Skeletal muscle cell (primary cell): ENCODE data around the gene GTF2F2.
A peak's percentile ranks its signal among the peaks of the same experiment; 100 is the strongest.
"Not testable (repeated sequence)": the region's sequence is repeated elsewhere in the genome, so short reads cannot be mapped to it uniquely, and the experiment has no call there.

Experiments
- DNase-seq: peaks from one replicate; pipeline ENCODE4 v3.0.0-alpha.2; 2010; ENCODE audit warnings: low read depth
- H3K4me3 ChIP-seq: 2 replicates; pipeline ENCODE4 v1.5.1; 2011; ENCODE audit warnings: low read depth, mild to moderate bottlenecking, control low read depth, low read length, moderate library complexity

Gene GTF2F2

DNA sequence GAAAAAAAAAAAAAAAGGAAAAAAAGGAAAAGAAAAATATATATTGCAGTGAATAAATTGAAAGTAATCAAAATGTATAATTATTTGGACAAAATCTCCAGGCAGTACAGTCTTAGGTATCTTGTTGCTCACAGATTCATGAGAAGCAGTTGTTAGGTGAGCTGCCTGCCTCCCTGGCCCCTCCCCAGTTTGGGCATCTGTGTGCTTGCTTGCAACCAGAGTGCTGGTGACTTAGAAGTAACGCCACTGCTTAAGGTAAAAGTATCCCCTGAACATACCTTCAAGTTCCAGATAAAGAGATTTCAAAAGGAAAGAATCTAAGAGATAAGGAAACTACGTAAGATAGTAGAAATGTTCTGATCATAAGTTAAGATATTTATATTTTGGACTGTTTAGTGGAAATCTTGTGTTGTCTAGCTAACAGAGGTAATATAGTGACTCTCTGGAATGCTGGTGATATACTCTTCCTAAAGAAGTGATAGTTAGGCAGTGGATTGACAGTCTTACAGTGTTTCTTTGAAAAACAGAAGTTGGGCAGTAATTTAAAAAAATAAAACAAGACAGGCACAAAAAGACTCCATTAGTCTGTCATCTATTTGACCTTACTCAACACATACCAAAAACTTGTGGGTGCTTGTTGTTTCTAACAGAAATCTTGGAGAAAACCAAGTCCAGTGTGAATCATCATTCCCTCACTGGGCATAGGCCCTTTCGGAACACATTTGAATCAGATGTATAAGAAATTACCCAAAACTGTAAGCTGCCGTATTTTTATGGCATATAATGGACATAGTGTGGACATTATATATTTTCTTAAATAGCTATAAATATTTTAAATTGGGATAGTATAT lies 118.9 kb downstream of the GTF2F2 start:
- DNase-seq = no peak
- H3K4me3 ChIP-seq = no peak overlapping the region

DNA sequence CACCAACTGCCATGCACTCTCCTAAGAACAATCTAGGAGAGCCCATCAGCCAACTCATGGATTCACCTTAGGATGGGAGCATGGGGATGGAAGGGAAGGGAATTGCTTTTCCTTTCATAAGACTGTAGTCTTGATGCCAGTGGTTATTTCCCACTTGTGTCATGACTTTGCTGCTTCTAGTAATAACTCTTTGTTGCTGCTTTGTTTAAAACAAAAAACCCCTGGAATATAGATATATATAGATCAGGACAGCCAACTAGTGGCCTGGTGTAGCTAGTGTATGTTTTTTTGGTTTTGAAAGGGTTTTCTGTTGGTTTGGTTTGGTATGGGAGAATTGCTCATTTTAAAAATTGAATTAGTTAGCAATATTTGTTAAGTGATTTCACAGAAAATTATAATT lies 119.8 kb downstream of the GTF2F2 start:
- no peak for DNase-seq
- no peak overlapping the region for H3K4me3 ChIP-seq

DNA sequence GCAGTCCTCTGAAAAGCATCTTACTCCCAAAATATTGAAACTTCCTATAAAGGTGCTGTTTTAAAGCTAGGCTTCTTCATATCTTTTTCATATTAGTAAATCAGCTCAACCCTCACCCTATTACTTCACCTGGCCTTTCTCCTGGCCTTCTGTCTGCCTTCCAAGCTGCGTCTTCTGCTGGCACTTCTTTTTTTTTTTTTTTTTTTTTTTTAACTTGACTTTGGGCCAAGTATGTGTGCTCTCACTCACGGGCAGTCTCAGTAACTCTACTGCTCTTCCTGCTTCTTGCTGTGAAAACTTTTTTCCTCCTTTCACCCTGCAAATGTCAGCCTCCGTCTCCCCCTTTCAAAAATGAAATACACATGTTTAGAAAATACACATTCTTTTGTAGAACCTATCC lies 121.8 kb downstream of the GTF2F2 start:
- no peak overlapping the region for H3K4me3 ChIP-seq
- peak; percentile 39 for DNase-seq

GRCh38 chr13:45242524-45242923 lies 122.2 kb downstream of the GTF2F2 start:
- H3K4me3 ChIP-seq = no peak overlapping the region
- no peak for DNase-seq

DNA sequence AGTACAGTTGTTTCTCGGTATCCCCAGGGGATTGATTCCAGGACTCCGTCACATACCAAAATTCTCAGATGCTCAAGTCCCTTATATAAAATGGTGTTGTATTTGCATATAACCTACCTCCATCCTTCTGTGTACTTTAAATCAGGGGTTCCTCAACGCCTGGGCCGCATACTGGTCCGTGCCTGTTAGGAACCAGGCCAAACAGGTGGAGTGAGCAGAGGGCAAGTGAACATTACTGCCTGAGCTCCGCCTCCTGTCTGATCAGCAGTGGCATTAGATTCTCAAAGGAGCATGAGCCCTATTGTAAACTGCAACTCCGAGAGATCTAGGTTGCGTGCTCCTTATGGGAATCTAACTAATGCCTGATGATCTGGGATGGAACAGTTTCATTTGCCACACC lies 122.8 kb downstream of the GTF2F2 start:
- no peak overlapping the region for H3K4me3 ChIP-seq
- no peak for DNase-seq

DNA sequence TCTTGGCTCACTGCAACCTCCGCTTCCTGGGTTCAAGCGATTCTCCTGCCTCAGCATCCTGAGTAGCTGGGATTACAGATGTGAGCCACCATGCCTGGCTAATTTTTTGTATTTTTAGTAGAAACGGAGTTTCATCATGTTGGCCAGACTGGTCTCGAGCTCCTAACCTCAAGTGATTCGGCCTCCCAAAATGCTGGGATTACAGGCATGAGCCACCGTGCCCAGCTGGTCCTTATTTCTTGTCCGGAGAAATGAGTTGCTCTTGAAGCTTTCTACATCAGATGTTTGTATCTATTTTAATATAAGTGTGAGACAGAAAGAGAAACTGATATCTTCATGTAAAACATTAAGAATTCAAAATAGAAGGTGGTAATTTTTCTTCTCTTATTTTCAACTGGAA lies 124.4 kb downstream of the GTF2F2 start:
- H3K4me3 ChIP-seq, DNase-seq: not testable (repeated sequence)

DNA sequence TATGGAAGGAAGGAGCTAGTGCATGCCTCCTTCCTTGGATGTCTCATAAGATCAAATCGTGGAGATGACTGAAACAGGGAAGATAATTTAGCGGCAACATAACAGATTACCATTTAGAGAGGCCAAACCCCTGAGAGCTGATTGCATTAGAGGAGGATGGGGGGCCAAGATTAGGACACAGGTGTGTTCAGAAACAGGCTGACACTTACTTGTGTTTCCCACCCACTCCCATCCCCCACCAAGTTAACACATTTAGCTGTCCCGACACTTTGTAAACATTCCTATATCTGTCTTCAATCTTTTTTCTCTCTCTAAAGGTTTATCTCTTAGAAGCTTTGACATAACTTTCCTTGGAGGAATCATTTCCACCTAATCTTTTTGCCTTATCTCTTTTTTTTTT lies 129.4 kb downstream of the GTF2F2 start:
- H3K4me3 ChIP-seq = no peak overlapping the region
- DNase-seq = no peak

DNA sequence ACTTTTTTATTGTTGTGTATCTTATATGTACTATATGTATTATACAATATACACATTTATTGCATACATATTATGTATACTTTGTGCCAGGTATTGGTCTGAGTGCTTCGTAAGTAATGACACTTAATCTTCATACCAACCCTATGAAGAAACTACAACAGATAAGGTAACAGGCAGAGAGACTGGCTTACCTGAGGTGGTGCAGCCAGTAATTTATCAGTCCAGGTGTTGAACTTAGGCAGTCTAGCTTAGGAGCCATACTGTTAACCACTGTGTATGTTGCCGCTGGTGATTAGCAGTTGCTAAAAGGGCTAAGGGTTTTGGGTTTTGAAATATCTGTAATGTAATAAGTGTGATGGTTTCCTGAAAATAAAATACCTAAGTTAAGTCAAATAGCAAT lies 134.1 kb downstream of the GTF2F2 start:
- DNase-seq = no peak
- no peak overlapping the region for H3K4me3 ChIP-seq

DNA sequence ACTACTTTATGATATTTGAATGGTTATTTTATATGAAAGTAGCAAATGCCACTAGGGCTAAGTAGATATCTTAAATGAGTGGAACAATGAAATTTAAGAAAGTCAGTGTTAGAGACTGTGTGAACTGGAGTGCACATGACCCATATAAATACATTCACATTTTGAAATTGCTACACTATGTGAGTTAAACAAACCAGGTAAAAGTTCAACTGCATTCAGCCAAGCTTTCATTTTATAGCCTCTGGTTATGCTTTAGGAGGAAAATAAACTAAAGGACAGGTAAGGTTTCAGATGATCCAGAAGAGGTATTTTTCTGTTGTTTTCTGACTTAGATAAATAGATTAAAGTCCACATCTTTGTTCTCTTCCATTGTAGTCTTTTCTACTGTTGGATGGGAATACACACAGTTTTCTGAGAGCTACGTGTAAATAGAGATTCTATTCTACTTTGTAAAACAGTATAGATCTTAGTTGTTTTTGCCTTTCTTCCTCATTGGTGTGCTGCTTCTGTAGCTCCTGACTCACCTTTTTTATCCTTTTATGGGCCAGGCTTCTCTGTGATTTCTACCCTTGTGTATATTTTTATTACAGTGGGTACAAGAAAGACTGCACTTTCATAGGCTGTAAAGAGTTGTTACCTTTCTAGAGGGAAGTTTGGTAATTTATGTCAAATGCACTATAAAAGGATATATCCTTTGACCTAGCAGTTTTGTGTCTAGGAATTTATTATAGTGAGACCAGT lies 135.1 kb downstream of the GTF2F2 start:
- no peak for DNase-seq
- H3K4me3 ChIP-seq = no peak overlapping the region

DNA sequence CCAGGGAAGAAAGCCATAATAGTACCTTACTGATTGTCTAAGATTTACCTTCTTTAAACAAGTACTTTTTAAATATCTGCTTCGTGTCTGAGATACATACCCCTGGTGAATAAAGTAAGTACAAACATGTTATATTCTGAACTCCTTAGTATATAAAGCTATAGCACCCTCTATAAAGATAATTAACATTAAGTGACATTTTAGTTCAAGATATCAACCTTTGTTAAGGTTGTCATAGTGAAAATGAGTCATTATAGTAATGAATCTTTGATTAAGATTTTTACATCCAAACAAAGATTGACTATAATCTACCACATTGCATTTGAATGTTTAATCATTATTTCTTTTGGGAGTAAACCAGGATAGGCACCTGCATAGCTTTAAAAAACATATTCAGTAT lies 135.9 kb downstream of the GTF2F2 start:
- H3K4me3 ChIP-seq = no peak overlapping the region

DNA sequence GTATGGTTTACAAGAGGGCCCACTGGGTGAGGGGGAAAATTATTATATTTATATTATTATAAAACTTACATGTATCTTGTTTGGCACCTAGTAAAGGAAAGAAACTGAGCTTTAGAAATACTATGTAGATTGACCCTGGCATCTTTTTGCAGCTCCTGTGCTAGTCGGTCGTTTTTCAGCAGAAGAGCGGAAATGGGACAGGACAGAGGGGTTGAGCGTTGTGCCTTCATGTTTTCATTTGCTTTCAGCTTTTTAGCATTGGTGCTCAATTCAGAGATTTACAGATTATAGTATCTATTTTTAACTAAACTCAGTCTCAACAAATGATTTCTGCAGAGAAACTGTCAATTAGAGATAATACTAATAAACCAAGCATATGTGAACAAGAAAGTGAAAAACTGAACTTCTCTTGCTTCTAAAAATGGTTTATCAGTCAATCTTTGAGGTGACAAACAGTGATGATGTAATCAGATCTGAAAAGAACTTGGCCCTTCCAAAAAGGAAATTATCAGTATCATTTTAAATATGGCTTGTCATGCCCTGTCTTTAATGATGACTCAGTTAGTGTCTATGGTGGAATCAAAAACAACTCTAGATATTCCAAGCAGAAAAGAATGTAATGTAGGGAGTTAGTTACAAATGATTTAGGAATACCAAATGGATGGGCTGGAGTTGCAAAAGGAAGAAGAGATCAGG lies 137.5 kb downstream of the GTF2F2 start:
- DNase-seq = no peak
- H3K4me3 ChIP-seq = no peak overlapping the region

More for the DNA sequence above, 135.9 kb downstream of the GTF2F2 start:
- DNase-seq = no peak

- no peak for DNase-seq
- H3K4me3 ChIP-seq = no peak overlapping the region
These were observed 138.0 kb downstream of the GTF2F2 start for GRCh38 chr13:45258334-45258675.

DNA sequence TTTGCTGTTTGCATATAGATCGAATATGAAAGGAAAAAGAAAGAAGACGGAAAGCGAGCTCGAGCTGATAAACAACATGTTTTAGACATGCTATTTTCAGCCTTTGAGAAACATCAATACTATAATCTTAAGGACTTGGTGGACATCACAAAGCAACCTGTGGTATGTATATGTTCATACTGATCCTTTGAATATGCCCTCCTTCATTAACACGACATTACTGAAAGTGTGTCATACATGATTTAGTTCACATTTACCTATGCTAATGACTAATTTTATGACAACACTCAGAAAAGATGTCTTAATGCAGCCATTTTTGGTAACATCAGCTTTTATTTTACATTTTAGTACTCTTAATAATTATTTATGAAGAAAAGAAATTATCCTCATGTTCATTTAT lies 146.9 kb downstream of the GTF2F2 start:
- DNase-seq = no peak

DNA sequence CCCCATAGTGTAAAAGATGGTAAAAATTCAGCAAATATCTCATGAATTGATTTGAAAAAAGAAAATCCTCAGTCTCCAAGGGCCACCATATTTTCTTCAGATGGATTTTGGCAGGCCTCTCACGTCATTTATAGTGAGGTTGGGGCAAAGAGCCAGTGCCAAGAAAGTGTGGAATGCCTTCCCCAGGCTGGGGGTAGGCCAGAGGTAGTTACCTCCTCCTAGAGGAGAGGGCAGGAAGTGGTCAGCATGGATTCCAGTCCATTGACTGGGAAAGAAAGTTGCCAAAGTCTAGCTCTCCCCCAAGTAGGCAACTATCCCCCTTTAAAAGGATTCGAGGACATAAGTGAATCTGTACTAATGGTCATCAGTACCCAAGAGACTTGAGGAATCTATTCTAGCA lies 148.9 kb downstream of the GTF2F2 start:
- peak; percentile 7 for DNase-seq
- no peak overlapping the region for H3K4me3 ChIP-seq

More for the DNA sequence above, 146.9 kb downstream of the GTF2F2 start:
- H3K4me3 ChIP-seq = no peak overlapping the region

DNA sequence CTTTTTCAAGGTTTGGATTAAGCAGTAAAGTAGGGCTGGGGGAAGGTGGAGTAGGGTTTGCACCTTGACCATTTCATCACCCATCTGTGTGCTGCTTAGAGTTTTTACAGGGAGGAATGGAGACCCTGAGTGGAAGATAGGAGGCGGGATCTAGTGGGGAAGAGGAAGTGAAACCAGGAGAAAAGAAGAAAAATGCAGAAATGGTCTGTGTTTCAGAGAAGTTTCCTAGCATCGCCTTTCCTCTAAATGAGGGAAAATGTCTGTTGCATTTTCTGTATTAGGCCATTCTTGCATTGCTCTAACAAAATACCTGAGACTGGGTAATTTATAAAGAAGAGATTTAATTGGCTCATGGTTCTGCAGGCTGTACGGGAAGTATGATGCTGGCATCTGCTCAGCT lies 156.6 kb downstream of the GTF2F2 start:
- no peak for DNase-seq
- no peak overlapping the region for H3K4me3 ChIP-seq

DNA sequence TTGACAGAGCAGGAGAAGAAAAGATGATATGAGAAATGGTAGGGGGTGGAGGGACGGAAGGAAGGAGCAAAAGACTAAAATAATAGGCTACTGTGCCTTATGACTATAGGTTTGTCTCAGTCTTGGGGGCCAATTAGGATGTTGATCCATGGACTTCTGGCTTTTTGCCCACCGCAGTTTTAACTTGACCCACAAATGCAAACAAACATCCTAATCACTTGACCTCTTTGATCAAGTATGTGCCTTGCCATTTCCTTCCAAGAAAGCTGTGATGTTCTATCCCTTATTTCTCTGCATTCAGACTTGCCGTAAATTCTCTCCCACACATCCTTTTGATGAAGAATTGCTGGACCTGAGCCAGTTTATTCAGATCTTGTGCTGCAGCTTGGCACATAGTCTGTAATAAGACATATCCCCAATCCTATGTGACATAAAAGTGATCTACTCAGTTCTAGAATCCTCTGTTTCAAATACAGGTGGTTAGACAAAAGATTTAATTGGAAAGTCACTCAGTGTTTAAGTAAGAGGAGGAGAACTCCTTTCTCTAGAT lies 157.9 kb downstream of the GTF2F2 start:
- peak; percentile 6 for DNase-seq
- no peak overlapping the region for H3K4me3 ChIP-seq

DNA sequence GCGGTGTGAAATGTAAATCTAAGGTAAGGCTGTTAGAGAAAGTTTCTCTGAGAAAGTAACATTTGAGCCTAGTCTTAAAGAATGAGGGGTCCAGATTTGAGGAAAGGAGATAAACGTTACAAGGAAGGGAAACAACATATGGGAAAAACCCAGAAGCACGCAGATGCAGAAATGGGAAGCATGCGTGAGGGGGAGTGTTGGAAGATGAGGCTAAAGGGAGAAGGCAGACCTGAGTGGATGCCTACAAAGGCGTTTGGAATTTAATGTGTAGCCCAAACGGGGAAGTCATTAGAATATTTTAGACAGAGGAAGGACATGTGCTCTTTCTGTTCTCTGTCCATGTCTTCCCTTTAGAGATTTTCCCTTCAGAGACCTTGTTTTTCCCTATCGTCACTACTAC lies 159.7 kb downstream of the GTF2F2 start:
- no peak overlapping the region for H3K4me3 ChIP-seq
- no peak for DNase-seq

DNA sequence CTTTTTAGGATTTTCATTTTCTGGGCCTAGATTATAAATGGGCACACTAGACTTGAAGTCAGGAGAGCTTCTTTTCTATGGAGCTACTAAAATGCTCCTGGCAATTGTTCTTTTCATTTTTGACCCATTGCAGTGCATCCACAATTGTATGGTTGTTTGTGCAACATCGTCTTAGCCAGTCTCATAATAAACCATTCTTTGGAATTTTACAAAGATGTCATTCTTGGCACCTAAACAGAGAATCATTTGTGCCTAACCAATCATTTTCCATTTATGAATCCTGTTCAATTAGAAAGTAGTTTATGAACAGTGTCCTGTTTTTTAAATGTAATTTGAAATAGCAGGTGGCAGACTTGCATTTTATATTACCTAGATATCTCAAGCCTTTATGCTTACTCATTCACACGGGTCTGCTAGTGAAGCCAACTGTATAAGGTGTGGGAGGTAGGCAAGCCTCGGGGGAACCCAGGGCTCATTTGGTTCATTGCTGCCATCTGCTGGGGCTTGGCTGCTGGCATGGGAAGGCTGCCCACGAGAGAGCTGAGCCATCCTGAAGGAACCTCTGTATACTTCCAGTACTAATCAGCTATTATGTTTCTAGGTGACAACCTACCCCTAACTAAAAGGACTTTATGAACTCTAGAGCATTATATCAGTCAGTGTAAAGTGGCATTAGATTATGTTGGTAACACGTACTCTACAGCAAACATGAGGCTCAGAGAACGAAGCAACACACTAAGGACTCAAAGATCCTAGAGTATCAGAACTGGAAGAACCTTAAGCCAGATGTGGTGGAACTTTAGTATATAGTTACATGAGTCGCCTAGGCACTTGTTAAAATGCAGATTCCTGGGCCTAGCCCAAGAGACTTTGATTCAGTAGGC lies 160.7 kb downstream of the GTF2F2 start:
- DNase-seq = peak; percentile 34
- H3K4me3 ChIP-seq = no peak overlapping the region

- no peak for DNase-seq
- H3K4me3 ChIP-seq = no peak overlapping the region
These were observed 162.7 kb downstream of the GTF2F2 start for GRCh38 chr13:45282994-45283393.
